NT2/D1 (cell line): ENCODE data around the gene DRICH1.

ENCODE experiments used
- SUZ12 ChIP-seq: IDR thresholded peaks from 2 replicates; pipeline ENCODE4 v1.6.1; 2011; ENCODE audit not compliant: insufficient read length, insufficient read depth; ENCODE audit errors: extremely low read depth
- YY1 ChIP-seq: IDR thresholded peaks from 2 replicates; pipeline ENCODE4 v1.6.1; 2011; ENCODE audit not compliant: insufficient read length, insufficient read depth
- ZNF274 ChIP-seq: IDR thresholded peaks from 2 replicates; pipeline ENCODE4 v1.6.1; 2011; ENCODE audit warnings: mild to moderate bottlenecking, low read depth, low read length

- no peak for TF ChIP-seq ZNF274
- TF ChIP-seq SUZ12: no peak
- TF ChIP-seq YY1: no peak
Measured at GRCh38 chr22:23608583-23608982, 23.5 kb downstream of the DRICH1 start.
